Measurements from ENCODE around the gene HTRA3. TPM values are rescaled to one million over a fixed set of nuclear protein-coding genes. Genes with fewer than 3 reads are reported as not detected.

Gene HTRA3
- total and polyA plus RNA-seq, 2 experiments from 2014 or later, result 1.3 to 3.6 TPM

DNA sequence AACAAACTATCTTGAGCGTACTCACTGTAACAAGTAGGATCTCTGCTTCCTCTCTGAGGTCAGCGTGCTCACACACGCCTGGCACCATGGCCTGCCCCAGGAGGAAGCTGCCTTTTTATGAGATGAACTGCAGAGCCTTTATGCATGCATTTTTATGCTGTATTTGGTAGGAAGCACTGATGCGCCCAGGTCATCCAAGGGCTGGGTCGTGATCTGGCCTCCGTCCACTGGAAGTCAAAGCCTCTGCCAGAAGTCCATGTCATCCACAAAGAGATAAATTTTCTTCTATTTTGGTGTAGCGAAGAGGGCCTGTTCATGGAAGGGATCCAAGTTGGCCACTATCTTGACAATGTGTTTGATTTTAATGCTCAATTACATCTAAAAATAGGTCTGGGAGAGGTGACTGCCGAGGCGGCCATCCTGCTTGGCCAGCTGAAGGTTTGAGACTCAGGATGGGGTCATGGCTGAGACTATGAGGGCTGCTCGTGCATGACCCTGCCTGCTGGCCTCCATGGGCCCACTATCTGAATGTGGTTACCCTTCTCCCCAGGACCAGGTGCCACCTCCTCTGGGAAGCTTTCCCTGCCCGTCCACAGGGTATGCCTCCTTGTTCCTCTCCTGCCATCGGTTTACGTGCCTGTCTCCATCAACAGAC lies 50.3 kb downstream of the HTRA3 start (continued):
- TF ChIP-seq, protein P1, sequence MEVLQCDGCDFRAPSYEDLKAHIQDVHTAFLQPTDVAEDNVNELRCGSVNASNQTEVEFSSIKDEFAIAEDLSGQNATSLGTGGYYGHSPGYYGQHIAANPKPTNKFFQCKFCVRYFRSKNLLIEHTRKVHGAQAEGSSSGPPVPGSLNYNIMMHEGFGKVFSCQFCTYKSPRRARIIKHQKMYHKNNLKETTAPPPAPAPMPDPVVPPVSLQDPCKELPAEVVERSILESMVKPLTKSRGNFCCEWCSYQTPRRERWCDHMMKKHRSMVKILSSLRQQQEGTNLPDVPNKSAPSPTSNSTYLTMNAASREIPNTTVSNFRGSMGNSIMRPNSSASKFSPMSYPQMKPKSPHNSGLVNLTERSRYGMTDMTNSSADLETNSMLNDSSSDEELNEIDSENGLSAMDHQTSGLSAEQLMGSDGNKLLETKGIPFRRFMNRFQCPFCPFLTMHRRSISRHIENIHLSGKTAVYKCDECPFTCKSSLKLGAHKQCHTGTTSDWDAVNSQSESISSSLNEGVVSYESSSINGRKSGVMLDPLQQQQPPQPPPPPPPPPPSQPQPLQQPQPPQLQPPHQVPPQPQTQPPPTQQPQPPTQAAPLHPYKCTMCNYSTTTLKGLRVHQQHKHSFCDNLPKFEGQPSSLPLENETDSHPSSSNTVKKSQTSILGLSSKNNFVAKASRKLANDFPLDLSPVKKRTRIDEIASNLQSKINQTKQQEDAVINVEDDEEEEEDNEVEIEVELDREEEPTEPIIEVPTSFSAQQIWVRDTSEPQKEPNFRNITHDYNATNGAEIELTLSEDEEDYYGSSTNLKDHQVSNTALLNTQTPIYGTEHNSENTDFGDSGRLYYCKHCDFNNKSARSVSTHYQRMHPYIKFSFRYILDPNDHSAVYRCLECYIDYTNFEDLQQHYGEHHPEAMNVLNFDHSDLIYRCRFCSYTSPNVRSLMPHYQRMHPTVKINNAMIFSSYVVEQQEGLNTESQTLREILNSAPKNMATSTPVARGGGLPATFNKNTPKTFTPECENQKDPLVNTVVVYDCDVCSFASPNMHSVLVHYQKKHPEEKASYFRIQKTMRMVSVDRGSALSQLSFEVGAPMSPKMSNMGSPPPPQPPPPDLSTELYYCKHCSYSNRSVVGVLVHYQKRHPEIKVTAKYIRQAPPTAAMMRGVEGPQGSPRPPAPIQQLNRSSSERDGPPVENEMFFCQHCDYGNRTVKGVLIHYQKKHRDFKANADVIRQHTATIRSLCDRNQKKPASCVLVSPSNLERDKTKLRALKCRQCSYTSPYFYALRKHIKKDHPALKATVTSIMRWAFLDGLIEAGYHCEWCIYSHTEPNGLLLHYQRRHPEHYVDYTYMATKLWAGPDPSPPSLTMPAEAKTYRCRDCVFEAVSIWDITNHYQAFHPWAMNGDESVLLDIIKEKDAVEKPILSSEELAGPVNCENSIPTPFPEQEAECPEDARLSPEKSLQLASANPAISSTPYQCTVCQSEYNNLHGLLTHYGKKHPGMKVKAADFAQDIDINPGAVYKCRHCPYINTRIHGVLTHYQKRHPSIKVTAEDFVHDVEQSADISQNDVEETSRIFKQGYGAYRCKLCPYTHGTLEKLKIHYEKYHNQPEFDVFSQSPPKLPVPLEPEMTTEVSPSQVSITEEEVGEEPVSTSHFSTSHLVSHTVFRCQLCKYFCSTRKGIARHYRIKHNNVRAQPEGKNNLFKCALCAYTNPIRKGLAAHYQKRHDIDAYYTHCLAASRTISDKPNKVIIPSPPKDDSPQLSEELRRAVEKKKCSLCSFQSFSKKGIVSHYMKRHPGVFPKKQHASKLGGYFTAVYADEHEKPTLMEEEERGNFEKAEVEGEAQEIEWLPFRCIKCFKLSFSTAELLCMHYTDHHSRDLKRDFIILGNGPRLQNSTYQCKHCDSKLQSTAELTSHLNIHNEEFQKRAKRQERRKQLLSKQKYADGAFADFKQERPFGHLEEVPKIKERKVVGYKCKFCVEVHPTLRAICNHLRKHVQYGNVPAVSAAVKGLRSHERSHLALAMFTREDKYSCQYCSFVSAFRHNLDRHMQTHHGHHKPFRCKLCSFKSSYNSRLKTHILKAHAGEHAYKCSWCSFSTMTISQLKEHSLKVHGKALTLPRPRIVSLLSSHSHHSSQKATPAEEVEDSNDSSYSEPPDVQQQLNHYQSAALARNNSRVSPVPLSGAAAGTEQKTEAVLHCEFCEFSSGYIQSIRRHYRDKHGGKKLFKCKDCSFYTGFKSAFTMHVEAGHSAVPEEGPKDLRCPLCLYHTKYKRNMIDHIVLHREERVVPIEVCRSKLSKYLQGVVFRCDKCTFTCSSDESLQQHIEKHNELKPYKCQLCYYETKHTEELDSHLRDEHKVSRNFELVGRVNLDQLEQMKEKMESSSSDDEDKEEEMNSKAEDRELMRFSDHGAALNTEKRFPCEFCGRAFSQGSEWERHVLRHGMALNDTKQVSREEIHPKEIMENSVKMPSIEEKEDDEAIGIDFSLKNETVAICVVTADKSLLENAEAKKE (CRISPR knock-in tag; IDR thresholded peaks at IDR 0.05), result no peak
- TF ChIP-seq NANOG (IDR thresholded peaks at IDR 0.05; ENCODE audit: borderline replicate concordance), result no peak
- TF ChIP-seq, protein P2, sequence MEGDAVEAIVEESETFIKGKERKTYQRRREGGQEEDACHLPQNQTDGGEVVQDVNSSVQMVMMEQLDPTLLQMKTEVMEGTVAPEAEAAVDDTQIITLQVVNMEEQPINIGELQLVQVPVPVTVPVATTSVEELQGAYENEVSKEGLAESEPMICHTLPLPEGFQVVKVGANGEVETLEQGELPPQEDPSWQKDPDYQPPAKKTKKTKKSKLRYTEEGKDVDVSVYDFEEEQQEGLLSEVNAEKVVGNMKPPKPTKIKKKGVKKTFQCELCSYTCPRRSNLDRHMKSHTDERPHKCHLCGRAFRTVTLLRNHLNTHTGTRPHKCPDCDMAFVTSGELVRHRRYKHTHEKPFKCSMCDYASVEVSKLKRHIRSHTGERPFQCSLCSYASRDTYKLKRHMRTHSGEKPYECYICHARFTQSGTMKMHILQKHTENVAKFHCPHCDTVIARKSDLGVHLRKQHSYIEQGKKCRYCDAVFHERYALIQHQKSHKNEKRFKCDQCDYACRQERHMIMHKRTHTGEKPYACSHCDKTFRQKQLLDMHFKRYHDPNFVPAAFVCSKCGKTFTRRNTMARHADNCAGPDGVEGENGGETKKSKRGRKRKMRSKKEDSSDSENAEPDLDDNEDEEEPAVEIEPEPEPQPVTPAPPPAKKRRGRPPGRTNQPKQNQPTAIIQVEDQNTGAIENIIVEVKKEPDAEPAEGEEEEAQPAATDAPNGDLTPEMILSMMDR (conservative IDR thresholded peaks at IDR 0.05; ENCODE audit: low read depth in 2 of 2), result no peak
- no peak for TF ChIP-seq EZH2 (IDR thresholded peaks at IDR 0.05; ENCODE audit: low read depth, unreplicated experiment)

DNA sequence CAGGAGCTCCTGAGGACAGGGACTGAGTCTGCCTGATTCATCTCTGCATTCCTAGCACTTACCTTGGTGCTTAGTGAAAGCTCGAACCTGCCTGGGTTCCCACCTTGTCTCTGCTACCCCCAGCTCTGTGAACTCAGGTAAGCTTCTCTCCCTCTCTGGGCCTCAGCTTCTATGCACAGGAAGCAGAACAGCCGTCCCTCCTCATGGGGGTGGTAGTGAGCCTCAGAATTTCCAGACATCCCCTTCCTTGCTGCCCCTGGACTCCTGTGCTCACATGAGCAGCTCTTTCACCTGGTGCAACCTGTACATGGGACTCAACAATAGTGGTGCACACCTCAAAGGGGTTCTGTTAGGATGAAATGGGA lies 50.8 kb downstream of the HTRA3 start:
- no peaks in the 10 kb centered on the region for H3F3A ChIP-seq (replicated peaks; ENCODE audit: low read depth)
- Mint-ChIP-seq H3K27ac (no peak overlapping the region), H3K36me3 (ENCODE audit: low read depth) (no peaks in the 10 kb centered on the region), H3K9me3 (peaks cover 5% of the 10 kb centered on the region; the same call in 2 of the 3 replicates), H3K4me1 (peaks cover 13% of the 10 kb centered on the region), H3K27me3 (ENCODE audit: insufficient read depth, low read depth, poor library complexity) (peaks cover 5% of the 10 kb centered on the region), H3K4me3 (no peak overlapping the region)
- ATAC-seq (peak; percentile 71), DNase-seq (ENCODE audit: low spot score) (peak; percentile 68)
- H3K4me3 ChIP-seq, result no peak overlapping the region
- peaks cover 6% of the 10 kb centered on the region; the same call in 1 of the 2 replicates for H3K9me2 ChIP-seq (ENCODE audit: insufficient read depth)
- no peak overlapping the region for H3K4me2 ChIP-seq
- H2AFZ ChIP-seq, result no peak overlapping the region
- no peaks in the 10 kb centered on the region for H3K27me3 ChIP-seq (ENCODE audit: insufficient read depth)
- peaks cover 7% of the 10 kb centered on the region for H3K4me1 ChIP-seq (ENCODE audit: insufficient read depth)
- no peak for TF ChIP-seq POLR2AphosphoS5 (IDR thresholded peaks at IDR 0.05; ENCODE audit: low read depth)
- TF ChIP-seq, protein P2 (conservative IDR thresholded peaks at IDR 0.05; ENCODE audit: low read depth in 2 of 2), result peak; percentile 64 to 84
- no peaks in the 10 kb centered on the region for H3K79me2 ChIP-seq (replicated peaks; ENCODE audit: insufficient read depth)
- no peaks in the 10 kb centered on the region for H4K20me1 ChIP-seq (replicated peaks; ENCODE audit: insufficient read depth)
- H3K27ac ChIP-seq (ENCODE audit: low read depth), result no peak overlapping the region
- no peaks in the 10 kb centered on the region for H3K36me3 ChIP-seq (ENCODE audit: insufficient read depth)
